ENCODE measurements around the gene RHBDD1. TPM values are rescaled to one million over a fixed set of nuclear protein-coding genes. Genes with fewer than 3 reads are reported as not detected.
A peak's percentile ranks its signal among the peaks of the same experiment; 100 is the strongest.

RHBDD1 gene
- total RNA-seq, 1 donor = 92.2 TPM

GRCh38 chr2:226796840-226797288 lies 39.0 kb upstream of the RHBDD1 start:
- H3K9me3 ChIP-seq (ENCODE audit: low read depth, low read length) = no peaks in the 10 kb centered on the region
- H3K4me1 ChIP-seq (ENCODE audit: insufficient read depth, low read length) = peaks cover 33% of the 10 kb centered on the region
- H3K27me3 ChIP-seq (ENCODE audit: insufficient read depth, low read length) = peaks cover 24% of the 10 kb centered on the region
- no peak overlapping the region for H3K4me3 ChIP-seq (ENCODE audit: low read length)

- peaks cover 27% of the 10 kb centered on the region for H3K4me1 ChIP-seq (ENCODE audit: insufficient read depth, low read length)
- H3K27me3 ChIP-seq (ENCODE audit: insufficient read depth, low read length) = peaks cover 30% of the 10 kb centered on the region
- no peaks in the 10 kb centered on the region for H3K9me3 ChIP-seq (ENCODE audit: low read depth, low read length)
- H3K4me3 ChIP-seq (ENCODE audit: low read length) = no peak overlapping the region
Observed at GRCh38 chr2:226797289-226797988, 38.4 kb upstream of the RHBDD1 start.

DNA sequence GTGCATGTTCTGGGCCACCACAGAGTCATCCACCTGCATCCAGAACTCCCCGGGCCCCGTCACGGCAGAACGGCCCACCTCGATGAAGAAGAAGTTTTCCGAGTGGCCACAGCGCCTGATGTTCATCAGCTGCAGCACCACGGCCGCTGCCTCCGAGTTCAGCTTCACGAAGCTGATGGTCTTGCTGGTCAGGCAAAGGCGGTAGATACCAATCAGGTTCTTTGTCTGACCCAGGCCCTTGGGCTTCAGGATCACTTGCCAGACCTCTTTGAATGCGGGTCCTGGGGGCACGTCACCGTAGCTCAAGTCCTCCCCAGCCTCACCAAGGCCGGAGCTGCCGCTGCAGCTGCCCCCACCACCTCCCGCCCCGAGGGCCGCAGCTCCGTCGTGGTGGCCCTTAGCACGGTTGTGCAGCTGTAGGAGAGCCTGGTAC lies 37.8 kb upstream of the RHBDD1 start:
- Histone ChIP-seq H3K4me1 (ENCODE audit: insufficient read depth, low read length) (peaks cover 24% of the 10 kb centered on the region), H3K4me3 (ENCODE audit: low read length) (no peak overlapping the region)

DNA sequence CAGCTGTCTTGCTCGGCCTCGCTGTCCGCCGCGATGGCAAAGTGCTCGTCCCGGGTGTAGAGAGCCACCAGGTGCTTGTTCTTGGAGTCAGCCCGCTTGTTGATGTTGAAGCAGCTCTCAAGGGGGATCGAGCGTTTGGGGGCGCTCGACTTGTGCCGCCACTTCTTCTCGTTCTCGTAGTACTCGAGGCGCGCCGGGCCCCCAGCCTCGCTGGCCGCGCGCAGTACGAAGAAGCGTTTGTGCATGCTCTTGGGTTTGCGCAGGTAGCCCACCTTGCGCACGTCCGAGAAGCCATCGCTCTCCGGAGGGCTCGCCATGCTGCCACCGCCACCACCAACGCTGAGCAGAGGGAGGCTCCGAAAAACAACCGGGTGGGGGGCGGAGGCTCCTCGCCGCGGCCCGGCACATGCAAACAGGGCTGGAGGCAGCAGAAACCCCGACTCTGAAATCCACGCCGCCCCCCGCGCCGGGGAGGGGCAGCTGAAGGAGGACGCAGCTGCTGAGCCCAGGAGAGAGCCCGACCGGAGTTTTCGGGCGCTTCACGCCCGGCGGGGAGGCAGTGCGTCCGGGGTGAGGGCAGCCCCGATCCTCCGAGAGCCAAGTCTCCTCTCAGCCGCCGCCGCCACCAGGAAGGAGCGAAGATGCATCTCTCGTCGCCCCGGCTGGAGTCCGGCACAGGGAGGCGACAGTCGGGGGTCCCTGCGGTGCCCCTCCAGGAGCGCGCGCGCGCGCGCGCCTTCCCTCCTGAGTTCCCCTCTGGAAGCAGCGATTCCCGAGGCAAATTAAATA lies 37.2 kb upstream of the RHBDD1 start:
- Histone ChIP-seq H3K9me3 (ENCODE audit: low read depth, low read length) (no peaks in the 10 kb centered on the region), H3K4me3 (ENCODE audit: low read length) (peak overlapping the region; percentile 47), H3K27me3 (ENCODE audit: insufficient read depth, low read length) (peaks cover 33% of the 10 kb centered on the region), H3K4me1 (ENCODE audit: insufficient read depth, low read length) (peaks cover 24% of the 10 kb centered on the region)

More for the DNA sequence above, 37.8 kb upstream of the RHBDD1 start:
- peaks cover 30% of the 10 kb centered on the region for H3K27me3 ChIP-seq (ENCODE audit: insufficient read depth, low read length)
- no peaks in the 10 kb centered on the region for H3K9me3 ChIP-seq (ENCODE audit: low read depth, low read length)

DNA sequence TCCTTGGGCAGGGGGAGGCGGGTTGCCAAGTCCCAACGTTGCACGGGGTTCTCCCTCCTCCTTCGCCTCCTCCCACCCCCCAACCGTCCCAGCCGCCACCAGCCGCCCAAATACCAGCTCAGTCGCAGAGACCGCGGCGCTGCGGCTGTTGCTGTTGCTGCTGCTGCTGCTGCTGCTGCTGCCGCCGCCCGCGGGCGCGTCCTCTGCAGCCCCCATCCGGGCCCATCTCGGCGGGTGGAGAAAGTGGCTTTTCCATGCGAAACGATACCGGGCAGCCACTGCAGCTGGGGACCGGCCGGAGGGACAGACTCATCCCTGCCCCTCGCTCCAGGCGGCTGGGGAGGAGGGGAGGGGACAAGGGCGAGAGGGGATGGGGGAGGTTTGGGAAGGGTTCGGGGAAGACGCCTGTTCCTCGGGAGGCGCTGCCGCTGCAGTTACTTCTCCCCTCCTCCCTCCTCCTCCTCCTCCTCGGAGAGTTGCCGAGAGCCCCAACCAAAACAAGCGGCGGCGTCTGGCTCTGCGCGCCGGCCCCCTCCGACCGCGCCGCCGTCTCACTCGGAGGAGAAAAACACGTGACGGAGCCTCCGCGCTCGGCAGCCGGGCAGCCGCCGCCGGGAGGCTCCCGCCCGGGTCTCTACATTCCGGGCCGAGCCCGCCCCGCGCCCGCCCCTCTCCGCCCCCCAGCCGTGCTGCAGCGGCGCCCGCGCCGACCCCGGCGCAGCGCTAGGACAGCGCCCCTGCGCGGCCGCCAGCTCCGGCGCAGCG lies 36.5 kb upstream of the RHBDD1 start, which contains the start of gene IRS1:
Gene IRS1 (minus strand): TSS at position 610 of the 765 bp plus-strand sequence. CDS start 1,082 bp downstream, outside the sequence.
- Histone ChIP-seq H3K4me1 (ENCODE audit: insufficient read depth, low read length) (peaks cover 24% of the 10 kb centered on the region), H3K4me3 (ENCODE audit: low read length) (peak within 1 kb of the TSS; percentile 47), H3K9me3 (ENCODE audit: low read depth, low read length) (no peaks in the 10 kb centered on the region), H3K27me3 (ENCODE audit: insufficient read depth, low read length) (peaks cover 41% of the 10 kb centered on the region)

GRCh38 chr2:226799976-226800940 lies 35.6 kb upstream of the RHBDD1 start:
- no peaks in the 10 kb centered on the region for H3K9me3 ChIP-seq (ENCODE audit: low read depth, low read length)
- H3K27me3 ChIP-seq (ENCODE audit: insufficient read depth, low read length) = peaks cover 48% of the 10 kb centered on the region
- H3K4me1 ChIP-seq (ENCODE audit: insufficient read depth, low read length) = peaks cover 24% of the 10 kb centered on the region
- H3K4me3 ChIP-seq (ENCODE audit: low read length) = peak overlapping the region; percentile 47

- Histone ChIP-seq H3K4me3 (ENCODE audit: low read length) (peak overlapping the region; percentile 23), H3K27me3 (ENCODE audit: insufficient read depth, low read length) (peaks cover 51% of the 10 kb centered on the region), H3K4me1 (ENCODE audit: insufficient read depth, low read length) (peaks cover 24% of the 10 kb centered on the region), H3K9me3 (ENCODE audit: low read depth, low read length) (no peaks in the 10 kb centered on the region)
Observed at GRCh38 chr2:226800941-226801784, 34.7 kb upstream of the RHBDD1 start.

DNA sequence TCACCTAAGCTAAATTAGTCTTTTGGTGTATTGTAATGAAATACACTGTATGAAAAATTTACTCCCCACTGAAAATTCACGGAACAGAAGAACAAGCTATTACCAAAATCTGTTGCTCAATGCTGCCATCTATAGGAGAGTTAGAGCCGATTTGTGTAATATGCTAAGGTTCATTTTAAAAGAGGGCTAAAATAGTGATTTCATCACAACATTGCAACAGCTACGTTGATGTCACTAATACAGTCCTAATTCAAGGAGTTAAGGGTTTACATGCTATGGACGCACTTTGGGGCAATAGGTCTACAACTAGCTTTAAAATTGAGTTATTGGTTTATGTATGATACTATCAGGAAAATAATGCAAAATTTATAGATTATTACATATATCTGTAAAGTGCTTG lies 33.3 kb upstream of the RHBDD1 start:
- no peaks in the 10 kb centered on the region for H3K9me3 ChIP-seq (ENCODE audit: low read depth, low read length)
- peaks cover 58% of the 10 kb centered on the region for H3K27me3 ChIP-seq (ENCODE audit: insufficient read depth, low read length)
- H3K4me1 ChIP-seq (ENCODE audit: insufficient read depth, low read length) = peaks cover 24% of the 10 kb centered on the region

GRCh38 chr2:226803410-226803809 lies 32.4 kb upstream of the RHBDD1 start:
- Histone ChIP-seq H3K4me1 (ENCODE audit: insufficient read depth, low read length) (peaks cover 21% of the 10 kb centered on the region), H3K9me3 (ENCODE audit: low read depth, low read length) (no peaks in the 10 kb centered on the region), H3K4me3 (ENCODE audit: low read length) (no peak overlapping the region), H3K27me3 (ENCODE audit: insufficient read depth, low read length) (peaks cover 59% of the 10 kb centered on the region)

More for the DNA sequence above, 33.3 kb upstream of the RHBDD1 start:
- H3K4me3 ChIP-seq (ENCODE audit: low read length) = no peak overlapping the region

- Histone ChIP-seq H3K9me3 (ENCODE audit: low read depth, low read length) (no peaks in the 10 kb centered on the region), H3K27me3 (ENCODE audit: insufficient read depth, low read length) (peaks cover 17% of the 10 kb centered on the region), H3K4me1 (ENCODE audit: insufficient read depth, low read length) (no peaks in the 10 kb centered on the region), H3K4me3 (ENCODE audit: low read length) (no peak overlapping the region)
Observed at GRCh38 chr2:226813148-226813701, 22.6 kb upstream of the RHBDD1 start.

- no peaks in the 10 kb centered on the region for H3K9me3 ChIP-seq (ENCODE audit: low read depth, low read length)
- H3K4me3 ChIP-seq (ENCODE audit: low read length) = no peak overlapping the region
- peaks cover 4% of the 10 kb centered on the region for H3K27me3 ChIP-seq (ENCODE audit: insufficient read depth, low read length)
- H3K4me1 ChIP-seq (ENCODE audit: insufficient read depth, low read length) = no peaks in the 10 kb centered on the region
Observed at GRCh38 chr2:226818930-226819329, 16.9 kb upstream of the RHBDD1 start.

- Histone ChIP-seq H3K4me3 (ENCODE audit: low read length) (no peak overlapping the region), H3K9me3 (ENCODE audit: low read depth, low read length) (no peaks in the 10 kb centered on the region), H3K4me1 (ENCODE audit: insufficient read depth, low read length) (no peaks in the 10 kb centered on the region), H3K27me3 (ENCODE audit: insufficient read depth, low read length) (no peaks in the 10 kb centered on the region)
Observed at GRCh38 chr2:226825056-226825455, 10.8 kb upstream of the RHBDD1 start.

DNA sequence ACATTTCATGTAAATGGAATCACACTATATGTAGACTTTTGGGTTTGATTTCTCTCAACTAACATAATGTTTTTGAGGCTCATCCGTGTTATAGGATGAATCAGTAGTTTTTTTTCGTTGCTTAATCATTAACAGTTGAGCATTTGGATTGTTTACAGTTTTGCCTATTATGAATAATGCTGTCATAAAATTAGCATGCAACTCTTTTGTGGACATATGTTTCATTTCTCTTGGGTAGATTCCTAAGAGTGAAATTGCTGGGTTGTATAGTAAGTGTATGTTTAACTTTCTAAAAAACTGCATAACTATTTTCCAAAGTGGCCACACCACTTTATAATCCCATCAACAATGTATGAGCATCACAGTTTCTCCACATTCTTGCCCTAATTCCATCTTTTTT lies 7.7 kb upstream of the RHBDD1 start:
- Histone ChIP-seq H3K9me3 (ENCODE audit: low read depth, low read length) (no peaks in the 10 kb centered on the region), H3K4me3 (ENCODE audit: low read length) (no peak overlapping the region), H3K4me1 (ENCODE audit: insufficient read depth, low read length) (no peaks in the 10 kb centered on the region), H3K27me3 (ENCODE audit: insufficient read depth, low read length) (no peaks in the 10 kb centered on the region)

Data from mononuclear cell (primary cell).